Left lung (tissue), 10 donors: ENCODE data around the gene ZDHHC7. TPM values are rescaled to one million over a fixed set of nuclear protein-coding genes. Genes with fewer than 3 reads are reported as not detected.

Experiments used
- ATAC-seq: fragments of 200-7000 bp; cut with Tn5 transposase; one replicate; pipeline ENCODE4 v1.9.1; 2020; ENCODE audit warnings: moderate library complexity
- DNase-seq, 4 donors: peaks; one replicate each; pipeline ENCODE4 v3.0.0-alpha.2; 2013 to 2020
- H3K27ac ChIP-seq, 2 donors: fragments of 200-600 bp; sonication (generic) in 1 of 2; one replicate each; pipeline versions ENCODE4 v1.5.0 to v1.8.0; 2020 to 2021
- H3K27me3 ChIP-seq, 2 donors: fragments of 200-600 bp; sonication (generic) in 1 of 2; one replicate each; pipeline versions ENCODE4 v1.5.0 to v1.8.0; 2020 to 2021
- H3K36me3 ChIP-seq, 2 donors: fragments of 200-600 bp; sonication (generic) in 1 of 2; one replicate each; pipeline versions ENCODE4 v1.5.0 to v1.8.0; 2020 to 2021
- H3K4me1 ChIP-seq, 2 donors: fragments of 200-600 bp; one replicate each; pipeline ENCODE4 v1.8.0; 2021
- H3K4me3 ChIP-seq, 2 donors: fragments of 200-600 bp; sonication (generic) in 1 of 2; one replicate each; pipeline versions ENCODE4 v1.5.0 to v1.8.0; 2020 to 2021; ENCODE audit warnings: mild to moderate bottlenecking in 1 of 2
- H3K9me3 ChIP-seq, 2 donors: fragments of 200-600 bp; sonication (generic) in 1 of 2; one replicate each; pipeline versions ENCODE4 v1.5.0 to v1.8.0; 2020 to 2021
- intact Hi-C, 2 donors: fragments of 100-400 bp; cut with DNase I; formaldehyde crosslinking; loops; one replicate each; pipeline versions ENCODE4 v1.11.2 to v1.14.2; 2022
- polyA plus RNA-seq, 6 donors: library from polyadenylated mRNA; unstranded; fragments of 120-200 nt; gene quantifications; one replicate each; pipeline ENCODE4 v1.2.1, GENCODE V29; 2013; ENCODE audit not compliant: insufficient read length in 6 of 6
- total RNA-seq, 2 donors: library from RNA; stranded (reverse); fragmentation: NEBNext Ultra II Directional; extraction: Animal tissue kit (Norgen Biotek cat#: 25700); gene quantifications; one replicate each; pipeline ENCODE4 v1.2.1, GENCODE V29; 2021
- TF ChIP-seq, protein P1 (sequence below), 2 donors: fragments of 200-600 bp; sonication (generic) in 1 of 2; IDR thresholded peaks; one replicate each; pipeline versions ENCODE4 v1.5.0 to v1.8.0; 2021; ENCODE audit warnings: antibody characterized with exemption in 2 of 2
- donor health status: DM: no; HTN: yes; CAD: no.
- donor health status: DM: no; HTN: no; CAD: no.

The ZDHHC7 gene
- total and polyA plus RNA-seq, 8 donors: 52.5 to 82.3 (median 59.7) TPM

DNA sequence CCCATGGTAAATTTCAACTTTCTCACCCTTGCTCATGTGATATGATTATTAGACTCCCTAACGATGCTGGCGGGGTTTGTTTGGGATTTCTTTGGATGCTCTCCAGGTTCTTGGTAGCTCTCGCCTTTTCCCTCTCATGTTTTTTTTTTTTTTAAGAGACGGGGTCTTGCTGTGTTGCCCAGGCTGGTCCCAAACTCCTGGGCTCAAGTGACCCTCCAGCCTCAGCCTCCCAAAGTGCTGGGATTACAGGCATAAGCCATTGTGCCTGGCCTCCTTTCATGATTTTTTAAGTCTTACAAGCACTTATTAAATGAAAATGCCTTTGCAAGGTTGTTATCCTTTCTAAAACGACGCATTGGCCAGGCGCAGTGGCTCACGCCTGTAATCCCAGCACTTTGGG, 40.3 kb upstream of the ZDHHC7 start:
- peaks cover 20 to 58% of the 10 kb centered on the region in 2 donors for H3K4me1 ChIP-seq
- H3K27ac ChIP-seq: no peak overlapping the region
- no peaks in the 10 kb centered on the region for H3K36me3 ChIP-seq
- no peak overlapping the region for H3K4me3 ChIP-seq
- DNase-seq (no peak), ATAC-seq (no peak)
- no peaks in the 10 kb centered on the region for H3K9me3 ChIP-seq
- intact Hi-C loops: no loop called here
- TF ChIP-seq, protein P1, sequence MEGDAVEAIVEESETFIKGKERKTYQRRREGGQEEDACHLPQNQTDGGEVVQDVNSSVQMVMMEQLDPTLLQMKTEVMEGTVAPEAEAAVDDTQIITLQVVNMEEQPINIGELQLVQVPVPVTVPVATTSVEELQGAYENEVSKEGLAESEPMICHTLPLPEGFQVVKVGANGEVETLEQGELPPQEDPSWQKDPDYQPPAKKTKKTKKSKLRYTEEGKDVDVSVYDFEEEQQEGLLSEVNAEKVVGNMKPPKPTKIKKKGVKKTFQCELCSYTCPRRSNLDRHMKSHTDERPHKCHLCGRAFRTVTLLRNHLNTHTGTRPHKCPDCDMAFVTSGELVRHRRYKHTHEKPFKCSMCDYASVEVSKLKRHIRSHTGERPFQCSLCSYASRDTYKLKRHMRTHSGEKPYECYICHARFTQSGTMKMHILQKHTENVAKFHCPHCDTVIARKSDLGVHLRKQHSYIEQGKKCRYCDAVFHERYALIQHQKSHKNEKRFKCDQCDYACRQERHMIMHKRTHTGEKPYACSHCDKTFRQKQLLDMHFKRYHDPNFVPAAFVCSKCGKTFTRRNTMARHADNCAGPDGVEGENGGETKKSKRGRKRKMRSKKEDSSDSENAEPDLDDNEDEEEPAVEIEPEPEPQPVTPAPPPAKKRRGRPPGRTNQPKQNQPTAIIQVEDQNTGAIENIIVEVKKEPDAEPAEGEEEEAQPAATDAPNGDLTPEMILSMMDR (IDR thresholded peaks at IDR 0.05): no peak
- no peaks in the 10 kb centered on the region for H3K27me3 ChIP-seq

DNA sequence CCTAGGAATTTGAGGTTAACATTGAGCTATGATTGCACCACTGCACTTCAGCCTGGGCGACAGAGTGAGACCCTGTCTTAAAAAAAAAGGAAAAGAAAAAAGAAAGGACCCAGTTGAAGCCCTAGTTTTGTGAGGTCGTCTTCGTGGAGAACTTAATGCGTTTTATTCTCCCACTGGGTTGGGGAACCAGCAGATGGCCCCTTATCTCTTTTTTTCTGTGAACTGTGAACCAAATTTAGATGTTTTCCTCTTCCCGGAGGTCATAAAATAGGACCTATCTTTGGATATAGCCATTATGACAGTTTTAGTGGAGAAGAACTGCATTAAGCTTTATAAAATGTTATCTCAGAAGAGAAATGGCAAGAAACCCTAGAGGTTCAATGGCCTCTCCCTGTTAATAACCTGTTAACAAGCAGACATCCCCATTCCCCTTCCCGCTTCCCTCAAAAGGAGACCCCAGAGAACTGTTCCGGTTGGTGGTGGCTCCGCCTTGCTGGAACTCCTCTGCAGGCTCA, 39.8 kb upstream of the ZDHHC7 start:
- intact Hi-C loops: no loop called here
- Histone ChIP-seq H3K27me3 (no peaks in the 10 kb centered on the region), H3K9me3 (no peaks in the 10 kb centered on the region), H3K36me3 (no peaks in the 10 kb centered on the region), H3K4me3 (no peak overlapping the region), H3K27ac (no peak overlapping the region), H3K4me1 (peaks cover 19 to 58% of the 10 kb centered on the region in 2 donors)
- DNase-seq (no peak), ATAC-seq (no peak)
- TF ChIP-seq, protein P1 (IDR thresholded peaks at IDR 0.05): no peak

DNA sequence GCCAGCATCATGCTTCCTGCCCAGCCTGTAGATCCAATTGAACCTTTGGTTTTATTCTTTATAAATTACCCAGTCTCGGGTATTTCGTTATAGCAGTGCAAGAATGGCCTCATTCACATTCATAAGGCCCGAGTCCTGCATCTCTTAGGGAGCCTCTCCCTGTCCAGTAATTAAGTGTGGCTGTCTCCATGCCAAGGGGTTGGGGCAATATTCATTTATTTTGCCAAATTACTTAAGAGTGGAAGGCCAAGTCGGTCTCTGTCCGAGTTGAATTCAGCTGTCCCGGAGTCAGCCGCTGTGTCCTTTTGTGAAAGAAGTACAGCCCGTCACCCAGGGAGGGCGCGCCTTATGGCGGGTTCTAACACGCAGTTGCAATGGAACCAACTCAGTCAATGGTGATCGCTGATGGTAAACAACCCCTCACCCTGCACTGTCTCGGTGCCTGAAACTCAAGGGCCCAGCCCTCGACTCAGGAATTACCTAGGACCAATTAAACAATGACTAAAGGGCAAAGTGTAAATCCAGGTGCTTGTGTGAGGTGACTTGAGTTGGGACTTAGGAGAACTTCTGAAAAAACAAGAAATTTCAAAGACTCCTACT, 38.5 kb upstream of the ZDHHC7 start:
- peaks cover 0 to 7% of the 10 kb centered on the region in 2 donors for H3K36me3 ChIP-seq
- ATAC-seq (no peak), DNase-seq (peak in 1 of 4 donors; percentile 87)
- H3K9me3 ChIP-seq: no peaks in the 10 kb centered on the region
- TF ChIP-seq, protein P1 (IDR thresholded peaks at IDR 0.05): no peak
- H3K27ac ChIP-seq: no peak overlapping the region
- no peaks in the 10 kb centered on the region for H3K27me3 ChIP-seq
- intact Hi-C loops: no loop called here
- H3K4me3 ChIP-seq: no peak overlapping the region
- H3K4me1 ChIP-seq: peaks cover 7 to 50% of the 10 kb centered on the region in 2 donors

DNA sequence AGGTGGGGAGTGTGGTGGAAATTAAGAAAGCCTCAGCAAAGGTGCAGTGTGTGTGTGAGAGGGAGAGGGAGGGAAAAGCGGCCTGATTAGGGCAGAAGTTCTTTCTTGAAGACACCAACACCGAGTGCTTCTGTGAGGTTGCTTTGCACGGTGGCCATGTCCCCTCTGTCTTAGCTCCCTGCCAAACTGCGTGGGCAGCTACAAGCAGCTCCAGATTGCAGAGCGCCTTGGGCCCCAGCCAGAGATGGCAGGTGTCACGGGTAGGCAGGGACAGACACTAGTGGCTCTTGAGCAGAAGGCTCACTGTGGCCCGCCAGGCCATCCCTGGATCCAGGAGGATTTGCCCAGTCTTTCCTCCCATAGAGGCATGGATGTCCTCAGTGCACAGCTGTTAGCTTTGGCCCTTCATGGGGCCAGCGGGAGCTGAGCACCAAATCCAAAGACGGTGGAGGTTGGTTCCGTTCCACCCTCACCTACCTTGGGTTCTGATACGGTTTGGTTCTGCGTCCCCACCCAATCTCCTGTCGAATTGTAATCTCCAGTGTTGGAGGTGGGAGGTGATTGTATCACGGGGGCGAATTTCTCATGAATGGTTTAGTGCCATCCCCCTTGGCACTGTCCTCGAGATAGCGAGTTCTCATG, 37.7 kb upstream of the ZDHHC7 start:
- DNase-seq (no peak), ATAC-seq (no peak)
- no peaks in the 10 kb centered on the region for H3K27me3 ChIP-seq
- peaks cover 0 to 7% of the 10 kb centered on the region in 2 donors for H3K36me3 ChIP-seq
- TF ChIP-seq, protein P1 (IDR thresholded peaks at IDR 0.05): no peak
- H3K4me1 ChIP-seq: peaks cover 3 to 42% of the 10 kb centered on the region in 2 donors
- intact Hi-C loops: no loop called here
- H3K9me3 ChIP-seq: no peaks in the 10 kb centered on the region
- H3K27ac ChIP-seq: no peak overlapping the region
- H3K4me3 ChIP-seq: no peak overlapping the region

DNA sequence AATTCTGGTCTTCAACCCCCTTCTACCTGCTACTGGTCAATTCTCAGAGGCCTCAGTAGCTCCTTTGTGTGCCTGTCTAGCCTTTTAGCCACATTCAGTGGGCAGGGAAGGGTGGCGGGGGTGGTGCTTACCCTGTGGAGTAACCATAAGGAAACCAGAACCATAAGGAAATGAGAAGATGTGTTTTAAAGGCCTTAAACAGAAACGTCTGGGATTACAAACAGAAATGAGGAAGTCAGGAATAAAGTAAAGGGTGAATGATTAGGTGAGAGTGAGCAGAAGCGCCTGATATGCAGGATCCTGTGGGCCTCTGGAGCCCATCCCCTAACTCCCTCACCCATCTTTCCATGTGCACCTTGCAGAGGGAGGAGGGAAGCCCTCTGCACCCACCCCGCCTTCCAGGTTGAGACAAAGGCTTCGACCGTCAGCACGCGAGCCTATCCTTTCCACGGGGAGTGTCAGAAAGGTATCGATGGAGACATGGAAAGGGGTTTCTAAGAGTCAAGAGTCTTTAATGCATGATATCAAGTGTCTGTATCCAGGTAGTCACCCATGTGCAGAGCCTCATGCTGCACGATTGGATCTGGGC, 36.6 kb upstream of the ZDHHC7 start:
- DNase-seq (no peak), ATAC-seq (peak; percentile 13)
- TF ChIP-seq, protein P1 (IDR thresholded peaks at IDR 0.05): no peak
- H3K36me3 ChIP-seq: peaks cover 0 to 13% of the 10 kb centered on the region in 2 donors
- no peak overlapping the region for H3K4me3 ChIP-seq
- no peaks in the 10 kb centered on the region for H3K9me3 ChIP-seq
- H3K4me1 ChIP-seq: peaks cover 3 to 41% of the 10 kb centered on the region in 2 donors
- H3K27ac ChIP-seq: peak overlapping the region; percentile 17 to 64
- intact Hi-C loops: no loop called here
- H3K27me3 ChIP-seq: no peaks in the 10 kb centered on the region
